SK-N-MC (cell line): Measurements from ENCODE around the gene PSG6.
"Not testable (repeated sequence)": the region's sequence is repeated elsewhere in the genome, so short reads cannot be mapped to it uniquely, and the experiment has no call there.

Experiments used
- EZH2 ChIP-seq: fragments of 200-600 bp; sonication (generic); IDR thresholded peaks from one replicate; pipeline ENCODE4 v1.6.1; 2017; ENCODE audit warnings: antibody characterized with exemption
- FOXP2 ChIP-seq: optimal IDR thresholded peaks from 2 replicates; pipeline ENCODE3; 2011; ENCODE audit warnings: mild to moderate bottlenecking, moderate library complexity; ENCODE audit not compliant: insufficient read depth; ENCODE audit errors: extremely low read length, control extremely low read depth
- POLR2AphosphoS5 ChIP-seq: IDR thresholded peaks from 2 replicates; pipeline ENCODE4 v1.6.1; 2012; ENCODE audit warnings: mild to moderate bottlenecking, low read depth, low read length, borderline replicate concordance

DNA sequence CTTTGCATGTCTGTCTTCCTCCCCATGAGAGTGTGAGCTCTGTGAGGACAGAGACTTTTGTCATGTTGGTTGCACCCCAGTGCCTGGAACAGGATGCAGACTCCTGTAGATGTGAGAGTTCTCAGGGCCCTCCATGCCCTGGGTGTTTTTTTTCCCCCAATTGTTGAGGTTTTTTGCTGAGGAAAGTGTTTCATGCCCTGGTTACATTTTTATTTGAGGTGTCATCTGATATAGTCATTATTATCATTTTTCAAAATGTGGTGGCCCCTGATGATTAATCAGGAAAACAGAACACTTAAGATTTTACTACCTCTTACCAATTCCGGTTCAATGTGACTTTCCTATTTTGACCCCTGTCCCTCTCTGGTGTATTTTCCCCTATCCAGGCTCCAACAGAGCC lies 763 bp downstream of the PSG6 start:
- not testable (repeated sequence) for TF ChIP-seq FOXP2, POLR2AphosphoS5, EZH2
